Measurements from ENCODE around the gene MAP1LC3B.

MAP1LC3B gene

DNA sequence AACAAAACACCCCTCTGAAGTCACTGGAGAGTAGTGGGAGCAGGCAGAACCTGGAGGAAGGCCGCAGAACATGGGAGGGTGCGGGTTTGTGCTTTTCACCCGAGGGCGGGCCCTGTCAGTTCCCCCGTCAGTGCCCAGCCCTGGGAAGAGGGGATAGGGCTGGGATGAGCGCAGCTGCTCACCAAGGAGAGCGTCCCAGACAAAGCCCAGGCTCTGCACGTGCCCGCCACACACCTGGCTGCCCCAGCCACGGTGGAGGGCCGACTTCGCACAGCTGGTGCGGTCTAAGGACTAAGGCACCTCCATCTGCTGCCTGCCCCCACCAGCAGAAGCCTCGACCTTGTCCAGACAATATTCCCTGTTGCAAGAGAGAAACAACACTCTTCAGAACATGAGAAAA, 61.2 kb downstream of the MAP1LC3B start:
- no peak overlapping the region for H3K4me3 ChIP-seq (ENCODE audit: low read depth, low read length)

More for the DNA sequence above, 61.2 kb downstream of the MAP1LC3B start:
- TF ChIP-seq, protein P1, sequence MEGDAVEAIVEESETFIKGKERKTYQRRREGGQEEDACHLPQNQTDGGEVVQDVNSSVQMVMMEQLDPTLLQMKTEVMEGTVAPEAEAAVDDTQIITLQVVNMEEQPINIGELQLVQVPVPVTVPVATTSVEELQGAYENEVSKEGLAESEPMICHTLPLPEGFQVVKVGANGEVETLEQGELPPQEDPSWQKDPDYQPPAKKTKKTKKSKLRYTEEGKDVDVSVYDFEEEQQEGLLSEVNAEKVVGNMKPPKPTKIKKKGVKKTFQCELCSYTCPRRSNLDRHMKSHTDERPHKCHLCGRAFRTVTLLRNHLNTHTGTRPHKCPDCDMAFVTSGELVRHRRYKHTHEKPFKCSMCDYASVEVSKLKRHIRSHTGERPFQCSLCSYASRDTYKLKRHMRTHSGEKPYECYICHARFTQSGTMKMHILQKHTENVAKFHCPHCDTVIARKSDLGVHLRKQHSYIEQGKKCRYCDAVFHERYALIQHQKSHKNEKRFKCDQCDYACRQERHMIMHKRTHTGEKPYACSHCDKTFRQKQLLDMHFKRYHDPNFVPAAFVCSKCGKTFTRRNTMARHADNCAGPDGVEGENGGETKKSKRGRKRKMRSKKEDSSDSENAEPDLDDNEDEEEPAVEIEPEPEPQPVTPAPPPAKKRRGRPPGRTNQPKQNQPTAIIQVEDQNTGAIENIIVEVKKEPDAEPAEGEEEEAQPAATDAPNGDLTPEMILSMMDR (IDR thresholded peaks at IDR 0.05; ENCODE audit: low read depth, low read length), result no peak
- in situ Hi-C loops (cut with HindIII; ENCODE audit: low sequenced_read_pairs), result no loop called here
- DNase-seq (ENCODE audit: low read depth, low spot score), result no peak
